ENCODE measurements around the gene DNASE2.

DNASE2 gene

DNA sequence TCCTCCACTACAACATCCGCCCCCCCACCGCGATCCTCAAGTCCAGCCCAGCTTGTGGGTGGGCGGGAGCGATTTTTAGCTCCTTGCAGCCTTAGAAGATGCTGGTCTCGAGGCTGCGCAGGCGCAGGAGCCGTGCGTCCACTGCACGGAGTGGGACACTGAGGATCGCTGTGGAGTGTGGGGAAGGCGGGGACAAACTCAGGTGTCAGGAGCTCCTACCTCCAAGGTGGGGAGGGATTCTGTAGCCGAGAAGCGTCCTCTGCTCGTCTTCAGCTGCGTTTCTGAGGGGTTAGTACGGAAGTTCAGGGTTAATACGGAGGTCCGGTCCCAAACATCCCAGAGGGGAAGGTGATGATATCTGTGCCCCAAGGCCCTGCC lies 46.7 kb downstream of the DNASE2 start, which contains the start of gene RTBDN:
RTBDN (minus strand) TSS at position 14 of the 378 bp plus-strand sequence. CDS start 4,600 bp downstream, outside the sequence.
- DNase-seq (ENCODE audit: low spot score), result no peak

DNA sequence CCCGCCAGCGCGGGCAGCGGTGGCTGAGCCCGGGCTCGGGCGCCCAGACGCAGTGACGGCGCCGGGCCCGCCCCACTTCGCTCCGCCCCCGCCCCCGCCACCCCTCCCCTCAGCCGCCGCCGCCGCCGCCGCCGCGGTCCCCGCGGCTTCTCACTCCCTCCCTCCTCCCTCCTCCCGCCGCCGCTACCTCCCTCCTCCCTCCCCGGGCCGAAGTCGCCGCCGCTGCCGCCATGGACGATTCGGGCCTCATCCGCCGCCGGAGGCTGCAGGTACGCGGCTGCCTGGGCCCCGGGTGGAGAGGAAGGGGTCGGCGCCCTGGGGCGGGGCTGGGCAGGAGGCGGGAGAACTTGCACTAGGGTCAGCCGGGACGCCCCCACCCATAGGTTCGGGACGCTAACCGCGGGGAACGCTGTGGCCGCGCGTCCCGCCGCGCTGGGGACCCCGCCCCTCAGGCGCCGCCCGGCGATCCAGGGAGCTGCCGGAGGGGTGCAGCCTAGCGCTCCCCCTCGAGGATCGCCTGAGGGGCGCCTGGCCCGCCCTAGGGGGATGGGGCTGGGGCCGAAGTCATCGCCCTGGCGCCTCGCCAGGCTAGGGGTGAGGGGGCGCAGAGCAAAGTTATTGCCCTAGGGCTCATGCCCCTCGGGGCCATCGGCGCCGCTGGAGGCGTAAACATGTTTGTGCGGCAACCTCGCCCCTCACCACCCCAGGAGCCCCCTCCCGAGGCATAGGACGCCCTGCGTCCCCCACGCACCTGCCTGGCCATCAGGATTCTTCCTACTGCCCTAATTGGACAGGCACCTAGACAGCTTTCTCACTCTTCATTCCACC lies 47.3 kb downstream of the DNASE2 start:
- DNase-seq (ENCODE audit: low spot score), result peak; percentile 58

- DNase-seq (ENCODE audit: low spot score), result no peak
Observed at GRCh38 chr19:12833418-12833737, 47.9 kb downstream of the DNASE2 start.

DNA sequence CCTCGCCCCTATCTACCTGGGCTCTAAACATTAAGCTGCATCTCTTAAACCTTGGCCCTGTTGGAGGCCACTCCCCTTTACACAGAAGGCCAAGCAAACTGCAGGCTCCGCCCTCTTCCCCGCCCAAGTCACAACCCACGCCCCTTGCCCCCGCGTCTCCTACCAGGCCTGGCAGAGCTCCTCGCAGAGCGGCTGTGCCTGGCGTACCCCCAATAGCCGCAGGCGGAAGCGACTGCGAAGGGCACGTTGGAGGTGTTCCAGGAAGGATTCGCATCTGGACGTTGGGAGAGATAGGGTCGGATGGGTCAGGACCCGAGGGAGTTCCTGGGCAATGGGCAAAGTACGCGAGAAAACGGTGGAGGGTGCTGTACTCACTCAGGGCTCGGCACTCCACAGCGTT lies 52.8 kb downstream of the DNASE2 start:
- peak; percentile 76 for DNase-seq (ENCODE audit: low spot score)

DNA sequence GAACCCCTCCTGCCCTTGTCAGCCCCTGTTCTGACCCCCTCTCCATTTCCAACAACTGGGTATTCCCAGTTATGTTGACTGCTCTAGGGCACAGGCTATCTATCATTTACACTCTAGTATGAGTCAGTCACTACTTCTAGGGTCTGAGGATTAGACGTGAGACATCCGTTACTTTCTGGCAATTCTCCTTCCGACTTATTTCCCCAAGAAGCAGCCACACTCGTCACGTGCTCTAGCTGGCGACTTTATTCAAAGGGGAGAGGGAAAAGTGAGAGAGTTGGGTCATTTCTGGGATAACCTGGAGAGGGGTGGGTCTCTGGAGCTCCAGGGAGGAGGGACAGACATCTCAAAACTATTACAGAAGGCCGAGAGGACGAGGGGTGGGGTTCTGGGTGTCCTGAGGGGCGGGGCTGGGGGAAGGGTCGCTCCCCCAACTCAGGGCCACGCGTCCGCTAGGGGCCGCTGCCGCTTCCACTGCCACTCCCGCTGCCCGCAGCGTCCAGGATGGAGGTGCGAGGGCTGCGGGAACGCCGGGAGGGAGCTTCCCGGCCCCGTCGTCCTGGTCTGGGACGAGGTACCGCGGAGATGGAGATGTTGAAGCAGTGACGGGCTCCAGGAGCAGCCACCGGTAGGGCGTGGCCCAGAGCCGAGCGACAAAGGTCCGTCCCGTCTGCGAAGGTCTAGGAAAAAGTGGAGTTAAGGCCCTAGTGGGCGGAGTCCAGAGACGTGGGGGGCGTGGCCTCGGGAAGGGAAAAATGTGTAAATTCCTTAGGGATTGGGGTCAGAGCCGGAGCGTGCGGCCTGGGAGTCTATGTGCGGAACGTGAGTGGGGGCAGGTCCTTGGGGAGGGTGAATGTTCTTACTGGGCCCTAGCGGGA lies 55.8 kb downstream of the DNASE2 start:
- no peak for DNase-seq (ENCODE audit: low spot score)

All from NAMALWA (cell line).